HCT116 (cell line): ENCODE data around the gene HTR2C. TPM values are rescaled to one million over a fixed set of nuclear protein-coding genes. Genes with fewer than 3 reads are reported as not detected.

ENCODE experiments used
- ATAC-seq: fragments of 200-7000 bp; cut with Tn5 transposase; 2 replicates; pipeline ENCODE4 v1.9.1; 2020; ENCODE audit warnings: mild to moderate bottlenecking, moderate library complexity
- BruUV-seq: library from RNA; stranded (reverse); fragments of 400-500 nt; replicated peaks from 2 replicates; lab custom pipeline; 2021; lab: Mats Ljungman, UMichigan
- CTCF ChIA-PET: fragments of 300-600 bp; sonication (Branson Sonifier 250); formaldehyde crosslinking; loops from one replicate; lab custom pipeline; 2021; ENCODE audit warnings: antibody characterized with exemption; lab: Charles Lee
- POLR2A ChIA-PET: fragments of 300-600, 350-600 bp; sonication (Branson Sonifier 250); formaldehyde crosslinking; loops from one replicate; lab custom pipeline; 2021; ENCODE audit warnings: antibody characterized with exemption; lab: Charles Lee
- RAD21 ChIA-PET, 2 experiments: fragments of 300-600 bp; sonication (Branson Sonifier 250); formaldehyde crosslinking; loops; one replicate each; lab custom pipeline; 2023; ENCODE audit warnings: low total read pairs in 2 of 2; ENCODE audit not compliant: uncharacterized antibody in 2 of 2, unreplicated experiment in 2 of 2, low non-redundant PET in 1 of 2; lab: Charles Lee
- DNase-seq: peaks from one replicate; pipeline ENCODE4 v3.0.0-alpha.2; 2010; ENCODE audit warnings: low read depth, low spot score
- H2AFZ ChIP-seq: fragments of 200-600 bp; shearing (Covaris generic), sonication (generic); 2 replicates; pipeline ENCODE4 v1.6.1; 2017; ENCODE audit warnings: low read depth, mixed run types, mixed read lengths, antibody characterized with exemption, low read length; ENCODE audit not compliant: poor library complexity, severe bottlenecking
- H3K27ac ChIP-seq: 2 replicates; pipeline ENCODE4 v1.5.1; 2012; ENCODE audit warnings: low read depth, low read length
- H3K27me3 ChIP-seq: fragments of 200-600 bp; sonication (generic); 2 replicates; pipeline ENCODE4 v1.6.1; 2016; ENCODE audit warnings: mixed run types, low read length, mixed read lengths; ENCODE audit not compliant: insufficient read depth
- H3K36me3 ChIP-seq, 2 experiments: fragments of 200-500 bp in 1 of 2; fragments of 200-600 bp in 1 of 2; sonication (Bioruptor generic) in 1 of 2; sonication (generic) in 1 of 2; 2 replicates each; pipeline versions ENCODE4 v1.5.1 to v1.6.1; 2014 to 2016; ENCODE audit warnings: low read length in 2 of 2, inconsistent platforms in 1 of 2, mixed read lengths in 1 of 2, mixed run types in 1 of 2; ENCODE audit not compliant: insufficient read depth in 2 of 2, control insufficient read depth in 1 of 2
- H3K4me1 ChIP-seq, 2 experiments: fragments of 200-600 bp in 1 of 2; sonication (generic) in 1 of 2; 2 replicates each; pipeline versions ENCODE4 v1.5.1 to v1.6.1; 2012 to 2017; ENCODE audit warnings: low read length in 2 of 2, inconsistent platforms in 1 of 2, mild to moderate bottlenecking in 1 of 2, mixed read lengths in 1 of 2, mixed run types in 1 of 2, moderate library complexity in 1 of 2; ENCODE audit not compliant: insufficient read depth in 2 of 2, control insufficient read depth in 1 of 2
- H3K4me2 ChIP-seq: fragments of 200-600 bp; sonication (generic); 2 replicates; pipeline ENCODE4 v1.6.1; 2017; ENCODE audit warnings: mixed run types, low read length, mixed read lengths
- H3K4me3 ChIP-seq, 2 experiments: fragments of 200-600 bp in 1 of 2; sonication (generic) in 1 of 2; replicated peaks in 1 of 2; 2 replicates each; pipeline ENCODE4 v1.5.1; 2011 to 2016; ENCODE audit warnings: low read length in 2 of 2, control low read depth in 1 of 2, low read depth in 1 of 2, mild to moderate bottlenecking in 1 of 2, mixed read lengths in 1 of 2, mixed run types in 1 of 2
- H3K79me2 ChIP-seq: fragments of 200-600 bp; sonication (generic); 2 replicates; pipeline ENCODE4 v1.6.1; 2017; ENCODE audit warnings: mild to moderate bottlenecking, mixed run types, low read length, moderate library complexity, mixed read lengths; ENCODE audit not compliant: insufficient read depth
- H3K9ac ChIP-seq: fragments of 200-600 bp; sonication (generic); 2 replicates; pipeline ENCODE4 v1.6.1; 2016; ENCODE audit warnings: low read length, mixed read lengths
- H3K9me2 ChIP-seq: fragments of 200-600 bp; sonication (generic), shearing (Covaris generic); 2 replicates; pipeline ENCODE4 v1.6.1; 2017; ENCODE audit warnings: mixed run types, mild to moderate bottlenecking, moderate library complexity; ENCODE audit not compliant: insufficient read depth
- H3K9me3 ChIP-seq, 2 experiments: fragments of 200-500 bp in 1 of 2; fragments of 200-600 bp in 1 of 2; sonication (Bioruptor generic) in 1 of 2; sonication (generic) in 1 of 2; 2 replicates each; pipeline ENCODE4 v1.6.1; 2014 to 2017; ENCODE audit warnings: low read length in 2 of 2, mixed read lengths in 2 of 2, inconsistent platforms in 1 of 2, low read depth in 1 of 2, mild to moderate bottlenecking in 1 of 2, mixed run types in 1 of 2, moderate library complexity in 1 of 2; ENCODE audit not compliant: control insufficient read depth in 1 of 2, insufficient read depth in 1 of 2
- H4K20me1 ChIP-seq: fragments of 200-600 bp; sonication (generic), shearing (Covaris generic); 2 replicates; pipeline ENCODE4 v1.6.1; 2017; ENCODE audit warnings: mixed run types, mild to moderate bottlenecking, moderate library complexity; ENCODE audit not compliant: insufficient read depth
- EGR1 ChIP-seq: IDR thresholded peaks from 2 replicates; pipeline ENCODE4 v1.6.1; 2012; ENCODE audit warnings: low read depth
- EZH2phosphoT487 ChIP-seq: fragments of 200-600 bp; IDR thresholded peaks from 2 replicates; pipeline ENCODE4 v1.6.1; 2018; ENCODE audit warnings: antibody characterized with exemption, borderline replicate concordance
- POLR2A ChIP-seq: IDR thresholded peaks from 2 replicates; pipeline ENCODE4 v1.7.0; 2011; ENCODE audit warnings: borderline replicate concordance; ENCODE audit not compliant: insufficient read depth, insufficient read length; ENCODE audit errors: extremely low read depth
- POLR2AphosphoS5 ChIP-seq: IDR thresholded peaks from 2 replicates; pipeline ENCODE4 v1.6.1; 2011; ENCODE audit warnings: mild to moderate bottlenecking, low read depth, low read length, moderate library complexity
- SIN3A ChIP-seq: IDR thresholded peaks from 2 replicates; pipeline ENCODE4 v1.6.1; 2012; ENCODE audit warnings: low read depth
- SP1 ChIP-seq: IDR thresholded peaks from 2 replicates; pipeline ENCODE4 v1.6.1; 2012; ENCODE audit warnings: low read depth
- SRF ChIP-seq: IDR thresholded peaks from 2 replicates; pipeline ENCODE4 v1.6.1; 2012; ENCODE audit warnings: low read depth
- ZNF274 ChIP-seq: fragments of 200-500 bp; sonication (Bioruptor generic); IDR thresholded peaks from 2 replicates; pipeline ENCODE4 v1.6.1; 2014; ENCODE audit warnings: mild to moderate bottlenecking, low read depth, low read length, inconsistent platforms
- intact Hi-C: fragments of 100-400 bp; cut with micrococcal nuclease; formaldehyde crosslinking; loops from 2 replicates; pipeline ENCODE4 v1.10.0; 2022
- total RNA-seq: library from RNA; stranded (reverse); gene quantifications from one replicate; pipeline ENCODE4 v1.2.1, GENCODE V29; 2021; ENCODE audit not compliant: unreplicated experiment
- TF ChIP-seq, protein P1 (sequence below): IDR thresholded peaks from 2 replicates; pipeline ENCODE4 v1.6.1; 2012; ENCODE audit warnings: low read depth
- TF ChIP-seq, protein P2 (sequence below): IDR thresholded peaks from 2 replicates; pipeline ENCODE4 v1.6.1; 2011; ENCODE audit warnings: mild to moderate bottlenecking, low read length, moderate library complexity; ENCODE audit not compliant: insufficient replicate concordance; ENCODE audit errors: extremely low read depth

The HTR2C gene
- total RNA-seq, 1 experiment from 2014 or later, result not detected

DNA sequence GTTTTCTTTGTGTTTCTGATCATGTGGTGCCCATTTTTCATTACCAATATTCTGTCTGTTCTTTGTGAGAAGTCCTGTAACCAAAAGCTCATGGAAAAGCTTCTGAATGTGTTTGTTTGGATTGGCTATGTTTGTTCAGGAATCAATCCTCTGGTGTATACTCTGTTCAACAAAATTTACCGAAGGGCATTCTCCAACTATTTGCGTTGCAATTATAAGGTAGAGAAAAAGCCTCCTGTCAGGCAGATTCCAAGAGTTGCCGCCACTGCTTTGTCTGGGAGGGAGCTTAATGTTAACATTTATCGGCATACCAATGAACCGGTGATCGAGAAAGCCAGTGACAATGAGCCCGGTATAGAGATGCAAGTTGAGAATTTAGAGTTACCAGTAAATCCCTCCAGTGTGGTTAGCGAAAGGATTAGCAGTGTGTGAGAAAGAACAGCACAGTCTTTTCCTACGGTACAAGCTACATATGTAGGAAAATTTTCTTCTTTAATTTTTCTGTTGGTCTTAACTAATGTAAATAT is 323.2 kb downstream of the HTR2C start:
- Histone ChIP-seq H3K4me3 (no peak overlapping the region), H4K20me1 (no peaks in the 10 kb centered on the region), H3K9me3 (no peaks in the 10 kb centered on the region), H3K36me3 (no peaks in the 10 kb centered on the region), H3K9ac (no peak overlapping the region), H3K27me3 (no peaks in the 10 kb centered on the region), H3K4me1 (no peaks in the 10 kb centered on the region), H3K27ac (no peak overlapping the region), H3K79me2 (no peaks in the 10 kb centered on the region), H3K4me2 (no peak overlapping the region), H2AFZ (no peak overlapping the region), H3K9me2 (no peaks in the 10 kb centered on the region)
- ATAC-seq, result no peak
- RAD21 ChIA-PET, result no interaction called here
- no peak for TF ChIP-seq POLR2A
- TF ChIP-seq ZNF274, result no peak
- no peak for TF ChIP-seq SRF
- TF ChIP-seq SP1, result no peak
- TF ChIP-seq, protein P1, sequence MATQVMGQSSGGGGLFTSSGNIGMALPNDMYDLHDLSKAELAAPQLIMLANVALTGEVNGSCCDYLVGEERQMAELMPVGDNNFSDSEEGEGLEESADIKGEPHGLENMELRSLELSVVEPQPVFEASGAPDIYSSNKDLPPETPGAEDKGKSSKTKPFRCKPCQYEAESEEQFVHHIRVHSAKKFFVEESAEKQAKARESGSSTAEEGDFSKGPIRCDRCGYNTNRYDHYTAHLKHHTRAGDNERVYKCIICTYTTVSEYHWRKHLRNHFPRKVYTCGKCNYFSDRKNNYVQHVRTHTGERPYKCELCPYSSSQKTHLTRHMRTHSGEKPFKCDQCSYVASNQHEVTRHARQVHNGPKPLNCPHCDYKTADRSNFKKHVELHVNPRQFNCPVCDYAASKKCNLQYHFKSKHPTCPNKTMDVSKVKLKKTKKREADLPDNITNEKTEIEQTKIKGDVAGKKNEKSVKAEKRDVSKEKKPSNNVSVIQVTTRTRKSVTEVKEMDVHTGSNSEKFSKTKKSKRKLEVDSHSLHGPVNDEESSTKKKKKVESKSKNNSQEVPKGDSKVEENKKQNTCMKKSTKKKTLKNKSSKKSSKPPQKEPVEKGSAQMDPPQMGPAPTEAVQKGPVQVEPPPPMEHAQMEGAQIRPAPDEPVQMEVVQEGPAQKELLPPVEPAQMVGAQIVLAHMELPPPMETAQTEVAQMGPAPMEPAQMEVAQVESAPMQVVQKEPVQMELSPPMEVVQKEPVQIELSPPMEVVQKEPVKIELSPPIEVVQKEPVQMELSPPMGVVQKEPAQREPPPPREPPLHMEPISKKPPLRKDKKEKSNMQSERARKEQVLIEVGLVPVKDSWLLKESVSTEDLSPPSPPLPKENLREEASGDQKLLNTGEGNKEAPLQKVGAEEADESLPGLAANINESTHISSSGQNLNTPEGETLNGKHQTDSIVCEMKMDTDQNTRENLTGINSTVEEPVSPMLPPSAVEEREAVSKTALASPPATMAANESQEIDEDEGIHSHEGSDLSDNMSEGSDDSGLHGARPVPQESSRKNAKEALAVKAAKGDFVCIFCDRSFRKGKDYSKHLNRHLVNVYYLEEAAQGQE, result no peak
- no peak for TF ChIP-seq POLR2AphosphoS5
- no peak for TF ChIP-seq EZH2phosphoT487
- TF ChIP-seq EGR1, result no peak
- TF ChIP-seq, protein P2, sequence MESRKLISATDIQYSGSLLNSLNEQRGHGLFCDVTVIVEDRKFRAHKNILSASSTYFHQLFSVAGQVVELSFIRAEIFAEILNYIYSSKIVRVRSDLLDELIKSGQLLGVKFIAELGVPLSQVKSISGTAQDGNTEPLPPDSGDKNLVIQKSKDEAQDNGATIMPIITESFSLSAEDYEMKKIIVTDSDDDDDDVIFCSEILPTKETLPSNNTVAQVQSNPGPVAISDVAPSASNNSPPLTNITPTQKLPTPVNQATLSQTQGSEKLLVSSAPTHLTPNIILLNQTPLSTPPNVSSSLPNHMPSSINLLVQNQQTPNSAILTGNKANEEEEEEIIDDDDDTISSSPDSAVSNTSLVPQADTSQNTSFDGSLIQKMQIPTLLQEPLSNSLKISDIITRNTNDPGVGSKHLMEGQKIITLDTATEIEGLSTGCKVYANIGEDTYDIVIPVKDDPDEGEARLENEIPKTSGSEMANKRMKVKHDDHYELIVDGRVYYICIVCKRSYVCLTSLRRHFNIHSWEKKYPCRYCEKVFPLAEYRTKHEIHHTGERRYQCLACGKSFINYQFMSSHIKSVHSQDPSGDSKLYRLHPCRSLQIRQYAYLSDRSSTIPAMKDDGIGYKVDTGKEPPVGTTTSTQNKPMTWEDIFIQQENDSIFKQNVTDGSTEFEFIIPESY, result no peak
- TF ChIP-seq SIN3A, result no peak
- no TSS peak for BruUV-seq
- CTCF ChIA-PET, result no interaction called here
- POLR2A ChIA-PET, result no interaction called here
- intact Hi-C loops, result no loop called here
- no peak for DNase-seq
